SK-N-SH (cell line): ENCODE measurements around the gene LIME1. TPM values are rescaled to one million over a fixed set of nuclear protein-coding genes. Genes with fewer than 3 reads are reported as not detected.

ENCODE experiments used
- CTCF ChIA-PET: fragments of 300-600, 350-600 bp; formaldehyde crosslinking; extraction: SDS; loops from one replicate; lab custom pipeline; 2021; lab: Yijun Ruan, JAX
- POLR2A ChIA-PET: fragments of 350-600 bp; sonication (Branson Sonifier 250); formaldehyde crosslinking; extraction: SDS; loops from one replicate; lab custom pipeline; 2020; ENCODE audit warnings: antibody characterized with exemption, inconsistent platforms; lab: Yijun Ruan, JAX
- DNase-seq: peaks from one replicate; pipeline ENCODE4 v3.0.0; 2012
- H2AFZ ChIP-seq: fragments of 200-600 bp; sonication (generic); 2 replicates; pipeline ENCODE4 v1.8.1; 2016; ENCODE audit warnings: antibody characterized with exemption, mild to moderate bottlenecking, low read depth
- H3F3A ChIP-seq: fragments of 200-600 bp; sonication (generic); replicated peaks from 2 replicates; pipeline ENCODE3; 2016; ENCODE audit warnings: antibody characterized with exemption, mild to moderate bottlenecking; ENCODE audit not compliant: insufficient read depth
- H3K27ac ChIP-seq, 2 experiments: fragments of 200-500 bp in 1 of 2; fragments of 200-600 bp in 1 of 2; sonication (Bioruptor generic) in 1 of 2; sonication (generic), shearing (Covaris generic) in 1 of 2; 2 replicates each; pipeline versions ENCODE4 v1.5.1 to v1.6.1; 2014 to 2016; ENCODE audit warnings: low read depth in 2 of 2, inconsistent platforms in 1 of 2, low read length in 1 of 2, mild to moderate bottlenecking in 1 of 2, mixed read lengths in 1 of 2
- H3K27me3 ChIP-seq: fragments of 200-600 bp; sonication (generic), shearing (Covaris generic); 2 replicates; pipeline ENCODE4 v1.6.1; 2016; ENCODE audit warnings: mixed run types; ENCODE audit not compliant: insufficient read depth
- H3K36me3 ChIP-seq, 2 experiments: fragments of 200-500 bp in 1 of 2; fragments of 200-600 bp in 1 of 2; sonication (Bioruptor generic) in 1 of 2; sonication (generic) in 1 of 2; replicated peaks in 1 of 2; 2 replicates each; pipeline versions ENCODE3 to v1.5.1; 2014 to 2016; ENCODE audit warnings: low read length in 1 of 2, mild to moderate bottlenecking in 1 of 2; ENCODE audit not compliant: insufficient read depth in 2 of 2, control insufficient read depth in 1 of 2
- H3K4me1 ChIP-seq, 2 experiments: fragments of 200-500 bp in 1 of 2; fragments of 200-600 bp in 1 of 2; sonication (Bioruptor generic) in 1 of 2; sonication (generic), shearing (Covaris generic) in 1 of 2; 2 replicates each; pipeline versions ENCODE4 v1.5.1 to v1.6.1; 2014 to 2016; ENCODE audit warnings: low read depth in 1 of 2, low read length in 1 of 2, mixed run types in 1 of 2; ENCODE audit not compliant: insufficient read depth in 2 of 2, control insufficient read depth in 1 of 2
- H3K4me2 ChIP-seq: fragments of 200-600 bp; sonication (generic), shearing (Covaris generic); 2 replicates; pipeline ENCODE4 v1.6.1; 2017; ENCODE audit warnings: mixed run types
- H3K4me3 ChIP-seq, 2 experiments: fragments of 200-500 bp in 1 of 2; fragments of 200-600 bp in 1 of 2; sonication (Bioruptor generic) in 1 of 2; sonication (generic), shearing (Covaris generic) in 1 of 2; 2 replicates each; pipeline versions ENCODE4 v1.5.1 to v1.8.1; 2014 to 2016; ENCODE audit warnings: low read depth in 2 of 2, inconsistent platforms in 1 of 2, low read length in 1 of 2, mild to moderate bottlenecking in 1 of 2, mixed read lengths in 1 of 2, moderate library complexity in 1 of 2
- H3K79me2 ChIP-seq: fragments of 200-600 bp; sonication (generic); 2 replicates; pipeline ENCODE4 v1.8.1; 2017; ENCODE audit warnings: mild to moderate bottlenecking; ENCODE audit not compliant: insufficient read depth
- H3K9ac ChIP-seq: fragments of 200-600 bp; sonication (generic); 2 replicates; pipeline ENCODE4 v1.6.1; 2017; ENCODE audit warnings: mixed run types
- H3K9me2 ChIP-seq: fragments of 200-600 bp; sonication (generic); 2 replicates; pipeline ENCODE4 v1.6.1; 2017; ENCODE audit warnings: mixed run types
- H3K9me3 ChIP-seq: fragments of 200-600 bp; sonication (generic); 2 replicates; pipeline ENCODE4 v1.6.1; 2017; ENCODE audit warnings: mixed run types, mild to moderate bottlenecking, moderate library complexity
- H4K20me1 ChIP-seq: fragments of 200-600 bp; sonication (generic); 2 replicates; pipeline ENCODE4 v1.6.1; 2017; ENCODE audit warnings: mild to moderate bottlenecking, mixed run types; ENCODE audit not compliant: insufficient read depth
- EZH2phosphoT487 ChIP-seq: fragments of 200-600 bp; sonication (generic); IDR thresholded peaks from 2 replicates; pipeline ENCODE4 v1.6.1; 2017; ENCODE audit warnings: low read depth, mixed run types, mild to moderate bottlenecking, antibody characterized with exemption, moderate library complexity, borderline replicate concordance
- FOXM1 ChIP-seq: IDR thresholded peaks from 2 replicates; pipeline ENCODE4 v1.4.0; 2012; ENCODE audit warnings: low read depth, mild to moderate bottlenecking
- GABPA ChIP-seq: IDR thresholded peaks from 2 replicates; pipeline ENCODE4 v1.4.0; 2012; ENCODE audit warnings: low read depth, mild to moderate bottlenecking
- GATA2 ChIP-seq: sonication (generic); formaldehyde crosslinking; IDR thresholded peaks from 2 replicates; pipeline ENCODE4 v1.5.0; 2020; ENCODE audit warnings: mild to moderate bottlenecking, missing genetic modification reagents
- NRF1 ChIP-seq: IDR thresholded peaks from 2 replicates; pipeline ENCODE4 v1.6.1; 2012; ENCODE audit warnings: low read depth, mild to moderate bottlenecking, low read length
- SMC3 ChIP-seq: IDR thresholded peaks from 2 replicates; pipeline ENCODE4 v1.6.1; 2012; ENCODE audit warnings: low read depth, low read length, improper control_type of control experiment
- TAF1 ChIP-seq: IDR thresholded peaks from 2 replicates; pipeline ENCODE4 v1.6.1; 2012; ENCODE audit warnings: low read depth, mild to moderate bottlenecking, low read length, moderate library complexity, borderline replicate concordance
- WGBS: methylation state at CpG from one replicate; pipeline ENCODE4 v1.1.6; 2017; ENCODE audit warnings: low lambda C conversion rate; 5-methylcytosine and 5-hydroxymethylcytosine counted together
- polyA plus RNA-seq, 3 experiments: library from polyadenylated mRNA; depleted of rRNA; stranded (reverse); fragments of >200 nt; gene quantifications; 2 replicates each; pipeline ENCODE4 v1.2.3, GENCODE V29; 2012
- TF ChIP-seq, protein P1 (sequence below): IDR thresholded peaks from 2 replicates; pipeline ENCODE4 v1.6.1; 2012; ENCODE audit warnings: mild to moderate bottlenecking, low read depth, low read length, moderate library complexity
- TF ChIP-seq, protein P2 (sequence below): fragments of 200-600 bp; sonication (generic); IDR thresholded peaks from 2 replicates; pipeline ENCODE4 v1.6.1; 2017; ENCODE audit warnings: antibody characterized with exemption, mild to moderate bottlenecking, moderate library complexity

Gene LIME1
- polyA plus RNA-seq, 1 of the 3 experiments (the other 2 are of a cell fraction) = 10.9 TPM

DNA sequence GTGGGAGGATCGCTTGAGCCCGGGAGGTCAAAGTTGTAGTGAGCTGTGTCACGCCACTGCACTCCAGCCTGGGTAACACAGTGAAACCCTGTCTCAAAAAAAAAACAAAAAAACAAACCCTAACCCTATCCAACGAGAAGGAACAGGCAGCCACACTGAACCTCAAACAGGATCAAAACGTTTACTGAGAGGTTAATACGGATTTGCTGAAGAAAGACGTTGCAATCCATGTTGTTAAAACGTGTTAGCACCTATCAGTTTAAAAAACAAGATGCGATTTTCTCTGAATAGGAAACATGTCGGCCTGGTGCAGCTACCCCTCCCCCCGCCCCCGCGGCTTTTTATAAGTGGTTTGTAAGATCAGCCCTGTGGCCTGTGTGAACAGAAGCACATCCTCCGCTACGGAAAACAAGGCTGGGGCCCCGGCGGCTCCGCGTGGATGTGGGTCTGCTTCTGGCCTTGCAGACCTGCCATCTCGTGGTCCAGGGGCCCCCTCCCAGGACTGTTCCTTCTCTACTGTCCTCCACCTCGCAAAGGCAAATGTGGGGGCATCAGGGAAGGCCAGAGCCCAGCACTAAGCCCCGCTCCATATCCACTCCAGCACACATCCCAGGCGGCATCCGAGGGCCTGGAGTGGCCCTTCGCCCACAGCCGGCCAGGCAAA lies 14.5 kb downstream of the LIME1 start:
- WGBS = 76% methylated on average over 20 of the region's 26 CpGs
- Histone ChIP-seq H3K27ac (no peak overlapping the region), H3K27me3 (no peaks in the 10 kb centered on the region), H3K9ac (no peak overlapping the region), H3F3A (peaks cover 4% of the 10 kb centered on the region), H3K9me2 (no peaks in the 10 kb centered on the region), H3K4me1 (peaks cover 0 to 10% of the 10 kb centered on the region in 2 experiments; a peak in 1 of 4 replicates), H4K20me1 (no peaks in the 10 kb centered on the region), H3K4me2 (no peak overlapping the region), H3K9me3 (no peaks in the 10 kb centered on the region), H2AFZ (no peak overlapping the region), H3K36me3 (no peaks in the 10 kb centered on the region), H3K4me3 (no peak overlapping the region), H3K79me2 (no peaks in the 10 kb centered on the region)
- ChIA-PET CTCF (interaction anchor here (0.7 to 1.2 kb wide), 2 partner anchors 9 to 24 kb away, joined by 3 to 7 read pairs; no protein-coding TSS in a partner anchor), POLR2A (interaction anchor here (2.5 kb wide), 1 partner anchor 10 kb away, joined by 7 read pairs; no protein-coding TSS in a partner anchor)
- DNase-seq = peak; percentile 40
- TF ChIP-seq SMC3 (no peak), TAF1 (no peak), EZH2phosphoT487 (no peak), GATA2 (CRISPR knock-in tag) (no peak), FOXM1 (no peak), GABPA (no peak), NRF1 (no peak)
- TF ChIP-seq, protein P1, sequence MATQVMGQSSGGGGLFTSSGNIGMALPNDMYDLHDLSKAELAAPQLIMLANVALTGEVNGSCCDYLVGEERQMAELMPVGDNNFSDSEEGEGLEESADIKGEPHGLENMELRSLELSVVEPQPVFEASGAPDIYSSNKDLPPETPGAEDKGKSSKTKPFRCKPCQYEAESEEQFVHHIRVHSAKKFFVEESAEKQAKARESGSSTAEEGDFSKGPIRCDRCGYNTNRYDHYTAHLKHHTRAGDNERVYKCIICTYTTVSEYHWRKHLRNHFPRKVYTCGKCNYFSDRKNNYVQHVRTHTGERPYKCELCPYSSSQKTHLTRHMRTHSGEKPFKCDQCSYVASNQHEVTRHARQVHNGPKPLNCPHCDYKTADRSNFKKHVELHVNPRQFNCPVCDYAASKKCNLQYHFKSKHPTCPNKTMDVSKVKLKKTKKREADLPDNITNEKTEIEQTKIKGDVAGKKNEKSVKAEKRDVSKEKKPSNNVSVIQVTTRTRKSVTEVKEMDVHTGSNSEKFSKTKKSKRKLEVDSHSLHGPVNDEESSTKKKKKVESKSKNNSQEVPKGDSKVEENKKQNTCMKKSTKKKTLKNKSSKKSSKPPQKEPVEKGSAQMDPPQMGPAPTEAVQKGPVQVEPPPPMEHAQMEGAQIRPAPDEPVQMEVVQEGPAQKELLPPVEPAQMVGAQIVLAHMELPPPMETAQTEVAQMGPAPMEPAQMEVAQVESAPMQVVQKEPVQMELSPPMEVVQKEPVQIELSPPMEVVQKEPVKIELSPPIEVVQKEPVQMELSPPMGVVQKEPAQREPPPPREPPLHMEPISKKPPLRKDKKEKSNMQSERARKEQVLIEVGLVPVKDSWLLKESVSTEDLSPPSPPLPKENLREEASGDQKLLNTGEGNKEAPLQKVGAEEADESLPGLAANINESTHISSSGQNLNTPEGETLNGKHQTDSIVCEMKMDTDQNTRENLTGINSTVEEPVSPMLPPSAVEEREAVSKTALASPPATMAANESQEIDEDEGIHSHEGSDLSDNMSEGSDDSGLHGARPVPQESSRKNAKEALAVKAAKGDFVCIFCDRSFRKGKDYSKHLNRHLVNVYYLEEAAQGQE = no peak
- TF ChIP-seq, protein P2, sequence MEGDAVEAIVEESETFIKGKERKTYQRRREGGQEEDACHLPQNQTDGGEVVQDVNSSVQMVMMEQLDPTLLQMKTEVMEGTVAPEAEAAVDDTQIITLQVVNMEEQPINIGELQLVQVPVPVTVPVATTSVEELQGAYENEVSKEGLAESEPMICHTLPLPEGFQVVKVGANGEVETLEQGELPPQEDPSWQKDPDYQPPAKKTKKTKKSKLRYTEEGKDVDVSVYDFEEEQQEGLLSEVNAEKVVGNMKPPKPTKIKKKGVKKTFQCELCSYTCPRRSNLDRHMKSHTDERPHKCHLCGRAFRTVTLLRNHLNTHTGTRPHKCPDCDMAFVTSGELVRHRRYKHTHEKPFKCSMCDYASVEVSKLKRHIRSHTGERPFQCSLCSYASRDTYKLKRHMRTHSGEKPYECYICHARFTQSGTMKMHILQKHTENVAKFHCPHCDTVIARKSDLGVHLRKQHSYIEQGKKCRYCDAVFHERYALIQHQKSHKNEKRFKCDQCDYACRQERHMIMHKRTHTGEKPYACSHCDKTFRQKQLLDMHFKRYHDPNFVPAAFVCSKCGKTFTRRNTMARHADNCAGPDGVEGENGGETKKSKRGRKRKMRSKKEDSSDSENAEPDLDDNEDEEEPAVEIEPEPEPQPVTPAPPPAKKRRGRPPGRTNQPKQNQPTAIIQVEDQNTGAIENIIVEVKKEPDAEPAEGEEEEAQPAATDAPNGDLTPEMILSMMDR = no peak
